ENCODE results near the gene VGLL4.
"Not testable (repeated sequence)": the region's sequence is repeated elsewhere in the genome, so short reads cannot be mapped to it uniquely, and the experiment has no call there.

Gene VGLL4

DNA sequence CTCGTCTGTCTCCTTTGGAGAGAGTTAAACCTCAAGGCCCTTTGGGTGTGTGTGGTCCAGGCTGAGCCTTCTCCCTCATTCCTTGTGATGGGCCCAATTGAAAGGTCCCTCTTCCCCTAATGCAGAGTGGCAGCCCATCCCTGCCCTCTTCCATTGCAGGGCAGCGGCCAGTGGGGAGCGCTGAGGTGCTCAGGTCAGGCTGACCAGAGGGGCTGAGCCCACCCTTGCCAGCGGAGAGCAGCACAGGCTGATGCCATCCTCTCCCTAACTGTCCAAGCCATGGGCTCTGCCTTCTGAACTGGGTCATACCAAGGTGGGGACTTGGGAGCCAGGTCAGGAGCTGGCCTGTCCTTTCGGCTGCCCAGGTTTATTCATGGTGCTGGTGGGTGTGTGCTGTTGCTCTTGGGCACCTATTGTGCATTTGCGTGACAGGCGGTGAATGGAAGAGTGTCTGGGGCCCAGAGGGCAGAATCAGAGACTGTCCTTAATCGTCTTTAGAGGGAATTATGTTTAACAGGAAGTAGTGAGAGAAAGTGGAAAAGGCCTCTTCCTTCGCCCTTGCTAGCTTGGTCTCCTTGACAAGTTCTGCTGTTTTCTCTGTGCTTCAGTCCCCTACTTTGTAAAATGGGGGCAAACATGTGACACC lies 96.9 kb downstream of the VGLL4 start:
- DNase-seq = no peak

GRCh38 chr3:11545186-11545851 lies 98.4 kb downstream of the VGLL4 start:
- DNase-seq = no peak

DNA sequence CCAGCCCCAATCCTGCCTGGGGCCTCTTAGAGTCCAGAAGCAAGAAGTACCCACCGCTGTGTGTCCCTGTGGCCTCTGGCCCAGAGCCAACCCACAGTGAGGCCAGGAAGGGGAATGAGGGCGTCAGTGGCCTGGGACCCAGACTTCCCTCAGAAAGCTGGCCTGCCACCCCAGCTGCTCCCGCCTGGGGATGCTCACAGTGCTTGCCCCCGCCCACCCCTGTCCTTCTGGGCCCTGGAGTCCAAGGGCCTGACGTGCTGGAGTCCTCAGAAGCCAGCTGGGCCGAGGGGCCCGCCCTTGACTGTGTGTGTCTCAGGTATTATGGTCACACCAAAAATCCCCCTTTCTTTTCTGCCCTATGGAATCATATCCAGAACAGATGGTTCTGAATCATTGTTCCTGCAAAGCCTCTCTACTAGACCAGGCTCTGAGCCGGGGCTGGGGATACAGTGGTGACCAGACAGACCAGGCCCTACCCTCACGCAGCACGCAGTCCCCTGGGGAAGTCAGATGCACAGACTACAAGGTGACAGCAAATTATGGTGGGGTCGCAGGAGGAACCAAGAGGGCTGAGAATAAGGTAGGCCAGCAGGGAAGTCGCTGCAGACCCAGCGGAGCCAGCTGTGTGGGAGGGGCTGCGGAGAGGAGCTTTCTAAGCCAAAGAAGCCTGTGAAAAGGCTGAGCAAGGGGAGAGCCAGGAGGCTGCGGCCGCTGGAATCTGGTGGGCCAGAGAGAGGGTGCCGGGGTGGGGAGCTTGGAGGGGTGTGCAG lies 99.1 kb downstream of the VGLL4 start:
- no peak for DNase-seq

GRCh38 chr3:11543948-11544387 lies 99.7 kb downstream of the VGLL4 start:
- no peak for DNase-seq

GRCh38 chr3:11543141-11543947 lies 100.4 kb downstream of the VGLL4 start:
- DNase-seq = no peak

GRCh38 chr3:11542551-11542950 lies 101.2 kb downstream of the VGLL4 start:
- no peak for DNase-seq

- DNase-seq = no peak
These were observed 102.1 kb downstream of the VGLL4 start for GRCh38 chr3:11541321-11542303.

DNA sequence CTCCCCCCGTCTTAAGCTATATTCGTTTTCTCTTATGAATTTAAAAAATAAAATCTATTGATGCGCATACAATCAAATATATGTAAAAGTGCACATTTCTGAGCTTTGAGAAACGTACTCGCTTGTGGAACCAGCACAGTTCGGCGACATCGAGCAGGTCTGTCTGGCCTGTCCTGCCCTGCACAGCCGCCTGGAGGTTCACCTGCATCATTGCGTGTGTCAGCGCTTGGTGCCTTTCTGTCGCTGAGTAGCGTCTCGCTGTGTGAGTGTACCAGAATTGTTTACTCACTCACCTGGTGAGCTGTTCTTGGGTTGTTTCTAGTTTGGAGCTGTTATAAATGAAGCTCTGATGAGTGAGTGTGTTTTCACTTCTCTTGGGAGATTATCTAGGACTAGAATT lies 104.0 kb downstream of the VGLL4 start:
- DNase-seq = no peak

- DNase-seq = no peak
These were observed 104.5 kb downstream of the VGLL4 start for GRCh38 chr3:11539218-11539617.

GRCh38 chr3:11538581-11538980 lies 105.1 kb downstream of the VGLL4 start:
- DNase-seq = no peak

GRCh38 chr3:11536936-11537612 lies 106.6 kb downstream of the VGLL4 start:
- DNase-seq = no peak

DNA sequence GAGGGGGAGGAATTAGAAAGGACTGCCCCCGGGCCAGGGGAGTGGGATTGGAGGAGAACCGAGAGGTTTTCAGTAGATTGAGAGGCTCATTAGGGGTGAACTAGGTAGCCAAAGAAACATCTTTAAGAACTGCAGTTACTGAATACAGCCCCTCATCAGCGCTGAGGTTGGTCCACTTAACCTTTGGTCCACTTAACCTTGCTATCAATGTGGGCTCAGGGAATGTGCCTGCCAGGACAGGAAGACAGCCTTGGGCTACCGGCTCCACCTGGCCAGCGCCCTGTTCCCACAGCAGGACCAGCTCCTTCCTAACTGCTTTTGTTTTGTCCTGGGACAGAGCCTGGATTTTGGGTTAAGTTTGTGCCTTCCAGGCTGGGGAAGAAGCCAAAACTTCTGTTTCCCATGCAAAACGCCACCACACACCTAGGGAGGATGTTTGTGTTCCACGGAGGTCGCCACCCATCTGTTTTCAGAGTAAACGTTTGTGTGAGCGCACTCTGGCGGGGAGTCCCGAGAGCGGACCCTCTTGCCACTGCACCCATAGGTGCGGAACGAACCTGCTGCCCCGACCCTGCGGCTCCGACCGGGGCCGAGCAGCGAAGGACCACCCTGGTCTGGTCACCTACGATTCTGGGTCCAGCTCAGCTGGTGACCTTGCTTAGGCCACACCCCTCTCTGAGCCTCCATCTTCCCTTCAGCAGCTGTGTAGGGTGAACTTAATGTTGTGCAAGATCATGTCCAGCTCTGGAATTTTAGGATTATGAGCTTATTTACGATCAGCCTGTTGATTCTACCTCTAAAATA lies 107.4 kb downstream of the VGLL4 start:
- no peak for DNase-seq

- no peak for DNase-seq
These were observed 108.3 kb downstream of the VGLL4 start for GRCh38 chr3:11535243-11535960.

GRCh38 chr3:11534793-11535101 lies 109.0 kb downstream of the VGLL4 start:
- no peak for DNase-seq

- peak; percentile 10 for DNase-seq
These were observed 109.5 kb downstream of the VGLL4 start for GRCh38 chr3:11534011-11534792.

GRCh38 chr3:11532931-11533391 lies 110.8 kb downstream of the VGLL4 start:
- DNase-seq = no peak

- DNase-seq = peak; percentile 43
These were observed 113.5 kb downstream of the VGLL4 start for GRCh38 chr3:11530153-11530721.

DNA sequence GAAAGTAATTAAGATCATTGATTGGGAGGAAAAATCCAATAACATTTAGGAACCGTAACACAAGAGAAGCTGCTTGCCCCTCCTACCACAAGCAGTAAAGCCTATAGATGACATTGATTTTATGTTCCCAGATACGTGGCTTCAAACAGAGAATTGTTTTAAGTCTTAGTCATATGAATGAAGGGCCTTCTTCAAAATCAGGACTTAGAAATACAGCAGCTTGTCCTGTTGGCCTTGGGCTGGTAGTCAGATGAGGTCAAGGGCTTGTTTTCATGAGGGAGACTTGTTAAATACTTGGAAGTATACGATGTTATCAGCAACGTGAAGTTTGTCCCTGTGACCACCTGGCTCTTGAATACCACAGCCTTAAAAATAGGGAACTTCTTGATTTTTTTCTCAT lies 114.4 kb downstream of the VGLL4 start:
- no peak for DNase-seq

DNA sequence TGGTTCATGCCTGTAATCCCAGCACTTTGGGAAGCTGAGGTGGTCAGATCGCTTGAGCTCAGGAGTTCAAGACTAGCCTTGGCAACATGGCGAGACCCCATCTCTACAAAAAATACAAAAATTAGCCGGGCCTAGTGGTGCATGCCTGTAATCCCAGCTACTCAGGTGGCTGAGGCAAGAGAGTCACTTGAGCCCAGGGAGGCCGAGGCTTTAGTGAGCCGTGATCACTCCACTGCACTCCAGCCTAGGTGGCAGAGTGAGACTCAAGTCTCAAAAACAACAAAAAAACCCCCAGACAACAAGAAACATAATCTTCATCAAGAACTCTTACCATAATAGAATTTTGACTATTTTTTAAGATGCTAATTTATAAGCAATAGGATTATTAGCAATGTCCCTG lies 117.6 kb downstream of the VGLL4 start:
- not testable (repeated sequence) for DNase-seq

All from NCI-H1694 treated with DMSO at 0.1 percent for 48 hours (cell line).